Activated CD8-positive, alpha-beta T cell treated with anti-CD3 and anti-CD28 coated beads for 36 hours (primary cell): ENCODE results near the gene HJURP. TPM values are rescaled to one million over a fixed set of nuclear protein-coding genes. Genes with fewer than 3 reads are reported as not detected.
"Not testable (repeated sequence)": the region's sequence is repeated elsewhere in the genome, so short reads cannot be mapped to it uniquely, and the experiment has no call there.

Source experiments
- ATAC-seq: fragments of 200-7000 bp; cut with Tn5 transposase; one replicate; pipeline ENCODE4 v1.10.0; 2021; ENCODE audit warnings: mild to moderate bottlenecking, moderate library complexity
- CTCF ChIA-PET: fragments of 350-600 bp; sonication (Branson Sonifier 250); formaldehyde crosslinking; loops from one replicate; lab custom pipeline; 2021; ENCODE audit warnings: antibody characterized with exemption; lab: Charles Lee
- POLR2A ChIA-PET: fragments of 350-600 bp; sonication (Branson Sonifier 250); formaldehyde crosslinking; loops from one replicate; lab custom pipeline; 2021; ENCODE audit warnings: antibody characterized with exemption; lab: Charles Lee
- DNase-seq: peaks from one replicate; pipeline ENCODE4 v3.0.0-alpha.2; 2020
- H3K27ac Mint-ChIP-seq: one replicate; pipeline ENCODE4 v1.8.0; 2021; ENCODE audit warnings: mild to moderate bottlenecking, mixed read lengths
- H3K27me3 Mint-ChIP-seq: one replicate; pipeline ENCODE4 v1.8.0; 2021; ENCODE audit warnings: mixed read lengths
- H3K36me3 Mint-ChIP-seq: one replicate; pipeline ENCODE4 v1.8.0; 2021; ENCODE audit warnings: low read depth, mixed read lengths
- H3K4me1 Mint-ChIP-seq: one replicate; pipeline ENCODE4 v1.8.0; 2021; ENCODE audit warnings: low read depth, mixed read lengths
- H3K4me3 Mint-ChIP-seq: one replicate; pipeline ENCODE4 v1.8.0; 2021; ENCODE audit warnings: mild to moderate bottlenecking, moderate library complexity, mixed read lengths
- H3K9me3 Mint-ChIP-seq: one replicate; pipeline ENCODE4 v1.8.0; 2021; ENCODE audit warnings: mixed read lengths
- intact Hi-C: fragments of 100-400 bp; cut with micrococcal nuclease; formaldehyde crosslinking; loops from one replicate; pipeline ENCODE4 v1.10.0; 2022
- total RNA-seq, 2 experiments: library from RNA; stranded (reverse); gene quantifications; one replicate each; pipeline ENCODE4 v1.2.3, GENCODE V29; 2021
- TF ChIP-seq, protein P1 (sequence below): fragments of 200-600 bp; IDR thresholded peaks from one replicate; pipeline ENCODE4 v1.8.0; 2022; ENCODE audit warnings: antibody characterized with exemption, mild to moderate bottlenecking

Gene HJURP, protein sequence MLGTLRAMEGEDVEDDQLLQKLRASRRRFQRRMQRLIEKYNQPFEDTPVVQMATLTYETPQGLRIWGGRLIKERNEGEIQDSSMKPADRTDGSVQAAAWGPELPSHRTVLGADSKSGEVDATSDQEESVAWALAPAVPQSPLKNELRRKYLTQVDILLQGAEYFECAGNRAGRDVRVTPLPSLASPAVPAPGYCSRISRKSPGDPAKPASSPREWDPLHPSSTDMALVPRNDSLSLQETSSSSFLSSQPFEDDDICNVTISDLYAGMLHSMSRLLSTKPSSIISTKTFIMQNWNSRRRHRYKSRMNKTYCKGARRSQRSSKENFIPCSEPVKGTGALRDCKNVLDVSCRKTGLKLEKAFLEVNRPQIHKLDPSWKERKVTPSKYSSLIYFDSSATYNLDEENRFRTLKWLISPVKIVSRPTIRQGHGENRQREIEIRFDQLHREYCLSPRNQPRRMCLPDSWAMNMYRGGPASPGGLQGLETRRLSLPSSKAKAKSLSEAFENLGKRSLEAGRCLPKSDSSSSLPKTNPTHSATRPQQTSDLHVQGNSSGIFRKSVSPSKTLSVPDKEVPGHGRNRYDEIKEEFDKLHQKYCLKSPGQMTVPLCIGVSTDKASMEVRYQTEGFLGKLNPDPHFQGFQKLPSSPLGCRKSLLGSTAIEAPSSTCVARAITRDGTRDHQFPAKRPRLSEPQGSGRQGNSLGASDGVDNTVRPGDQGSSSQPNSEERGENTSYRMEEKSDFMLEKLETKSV
- 10 to 100 TPM; 79.8 to 83.6 TPM for total RNA-seq

DNA sequence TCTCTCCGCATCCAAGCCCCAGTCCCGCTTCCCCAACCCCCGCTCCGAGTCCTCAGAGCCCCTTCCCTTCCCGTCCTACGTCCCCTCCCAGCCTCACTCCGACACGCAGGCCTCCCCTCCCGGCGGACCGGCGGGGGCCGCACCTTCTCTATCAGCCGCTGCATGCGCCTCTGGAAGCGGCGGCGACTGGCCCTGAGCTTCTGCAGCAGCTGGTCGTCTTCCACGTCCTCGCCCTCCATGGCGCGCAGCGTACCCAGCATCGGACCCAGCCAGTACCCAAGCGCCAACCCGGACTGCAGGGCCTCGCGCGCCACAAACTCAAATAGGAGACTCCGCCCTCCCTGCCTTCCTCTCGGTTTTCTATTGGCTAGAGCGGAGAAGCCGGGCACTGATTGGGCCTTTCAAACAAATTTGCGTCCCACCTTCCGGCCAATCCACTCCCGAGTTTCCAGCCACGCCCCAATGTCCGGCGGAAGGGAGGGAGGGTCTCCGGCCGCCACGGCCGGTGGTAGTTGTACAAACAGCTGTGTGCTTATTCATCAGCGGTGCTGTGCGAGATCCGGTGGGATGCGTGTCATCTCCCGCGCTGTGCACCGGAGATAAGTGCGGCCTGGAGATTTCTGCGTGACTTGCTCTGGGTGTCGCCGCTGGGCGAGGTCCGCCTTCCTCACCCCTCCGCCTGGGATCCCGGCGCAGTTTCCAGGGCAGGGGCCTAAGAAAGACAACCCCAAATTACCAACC, at the start of gene HJURP:
HJURP (minus strand) TSS at position 295 of the 741 bp plus-strand sequence; CDS start at position 260, 35 bp downstream.
- peak; percentile 96 for ATAC-seq
- TF ChIP-seq, protein P1, sequence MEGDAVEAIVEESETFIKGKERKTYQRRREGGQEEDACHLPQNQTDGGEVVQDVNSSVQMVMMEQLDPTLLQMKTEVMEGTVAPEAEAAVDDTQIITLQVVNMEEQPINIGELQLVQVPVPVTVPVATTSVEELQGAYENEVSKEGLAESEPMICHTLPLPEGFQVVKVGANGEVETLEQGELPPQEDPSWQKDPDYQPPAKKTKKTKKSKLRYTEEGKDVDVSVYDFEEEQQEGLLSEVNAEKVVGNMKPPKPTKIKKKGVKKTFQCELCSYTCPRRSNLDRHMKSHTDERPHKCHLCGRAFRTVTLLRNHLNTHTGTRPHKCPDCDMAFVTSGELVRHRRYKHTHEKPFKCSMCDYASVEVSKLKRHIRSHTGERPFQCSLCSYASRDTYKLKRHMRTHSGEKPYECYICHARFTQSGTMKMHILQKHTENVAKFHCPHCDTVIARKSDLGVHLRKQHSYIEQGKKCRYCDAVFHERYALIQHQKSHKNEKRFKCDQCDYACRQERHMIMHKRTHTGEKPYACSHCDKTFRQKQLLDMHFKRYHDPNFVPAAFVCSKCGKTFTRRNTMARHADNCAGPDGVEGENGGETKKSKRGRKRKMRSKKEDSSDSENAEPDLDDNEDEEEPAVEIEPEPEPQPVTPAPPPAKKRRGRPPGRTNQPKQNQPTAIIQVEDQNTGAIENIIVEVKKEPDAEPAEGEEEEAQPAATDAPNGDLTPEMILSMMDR: no peak
- peaks cover 2% of the 10 kb centered on the region for H3K27me3 Mint-ChIP-seq
- CTCF ChIA-PET: no interaction called here
- POLR2A ChIA-PET: interaction anchor here (0.6 to 2.0 kb wide), 5 partner anchors 12 to 61 kb away, joined by 3 to 7 read pairs (median 3); no protein-coding TSS in a partner anchor
- DNase-seq: peak; percentile 96
- H3K27ac Mint-ChIP-seq: peak within 1 kb of the TSS; percentile 95
- peaks cover 27% of the 10 kb centered on the region for H3K4me1 Mint-ChIP-seq
- peaks cover 46% of the 10 kb centered on the region for H3K36me3 Mint-ChIP-seq
- no peaks in the 10 kb centered on the region for H3K9me3 Mint-ChIP-seq
- intact Hi-C loops: no loop called here
- peak within 1 kb of the TSS; percentile 100 for H3K4me3 Mint-ChIP-seq

DNA sequence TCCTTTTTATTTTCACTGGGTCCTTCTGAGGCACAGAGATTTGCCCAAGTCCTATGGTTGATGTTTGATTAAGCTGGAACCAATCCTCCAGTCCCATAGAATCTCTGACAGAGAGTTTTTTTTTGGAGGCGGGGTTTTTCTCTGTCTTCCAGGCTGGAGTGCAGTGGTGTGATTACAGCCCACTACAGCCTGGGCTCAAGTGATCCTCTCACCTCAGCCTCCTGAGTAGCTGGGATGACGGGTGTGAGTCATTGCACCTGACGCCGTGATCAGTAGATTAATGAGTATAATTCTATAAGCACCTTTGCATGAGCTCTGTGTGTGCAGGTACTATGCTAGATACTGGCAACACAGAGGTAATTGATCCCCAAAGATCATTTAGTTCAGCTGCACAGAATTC, 47.5 kb upstream of the HJURP start:
- Mint-ChIP-seq H3K9me3 (no peaks in the 10 kb centered on the region), H3K4me3 (no peak overlapping the region), H3K27me3 (peaks cover 11% of the 10 kb centered on the region), H3K27ac (no peak overlapping the region), H3K36me3 (no peaks in the 10 kb centered on the region), H3K4me1 (peaks cover 9% of the 10 kb centered on the region)
- TF ChIP-seq, protein P1: no peak
- intact Hi-C loops: no loop called here
- DNase-seq (no peak), ATAC-seq (no peak)
- ChIA-PET CTCF (no interaction called here), POLR2A (interaction anchor here (1.2 kb wide), 1 partner anchor 15 kb away, joined by 4 read pairs; the partner anchor contains the start of gene TRPM8)

DNA sequence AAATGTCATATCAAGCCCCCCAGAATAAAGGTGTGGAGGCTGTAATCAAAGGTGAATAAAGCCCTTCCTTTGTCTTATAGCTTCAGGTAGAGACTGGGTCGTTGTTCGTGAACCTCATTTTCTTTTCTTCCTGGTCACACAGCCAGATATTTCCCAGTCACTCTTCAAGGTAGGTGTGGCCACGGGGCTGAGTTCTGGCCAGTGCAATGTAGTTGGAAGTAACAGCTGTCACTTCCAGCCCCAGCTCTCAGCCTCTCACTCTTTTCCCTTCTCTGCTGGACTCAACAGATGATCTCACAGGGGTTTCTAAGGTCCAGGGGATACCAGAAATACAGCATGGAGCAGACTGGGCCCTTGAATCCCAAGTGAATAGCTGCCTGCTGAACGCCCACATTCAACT, 47.0 kb upstream of the HJURP start:
- DNase-seq (no peak), ATAC-seq (no peak)
- Mint-ChIP-seq H3K27me3 (peaks cover 11% of the 10 kb centered on the region), H3K27ac (no peak overlapping the region), H3K36me3 (no peaks in the 10 kb centered on the region), H3K4me3 (no peak overlapping the region), H3K9me3 (no peaks in the 10 kb centered on the region), H3K4me1 (peaks cover 9% of the 10 kb centered on the region)
- POLR2A ChIA-PET: interaction anchor here (1.2 kb wide), 1 partner anchor 16 kb away, joined by 4 read pairs; the partner anchor contains the start of gene TRPM8
- CTCF ChIA-PET: no interaction called here
- intact Hi-C loops: no loop called here
- TF ChIP-seq, protein P1: no peak

DNA sequence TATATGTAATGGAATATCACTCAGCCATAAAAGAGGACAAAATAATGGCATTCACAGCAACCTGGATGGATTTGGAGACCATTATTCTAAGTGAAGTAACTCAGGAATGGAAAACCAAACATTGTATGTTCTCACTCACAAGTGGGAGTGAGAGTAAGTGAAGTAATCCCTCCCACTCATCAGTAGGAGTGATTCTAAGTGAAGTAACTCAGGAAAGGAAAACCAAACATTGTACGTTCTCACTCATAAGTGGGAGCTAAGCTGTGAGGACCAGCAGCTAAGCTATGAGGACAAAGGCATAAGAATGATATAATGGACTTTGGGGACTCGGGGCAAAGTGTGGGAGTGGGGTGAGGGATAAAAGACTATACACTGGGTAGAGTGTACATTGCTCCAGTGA, 41.9 kb upstream of the HJURP start:
- H3K27me3 Mint-ChIP-seq: peaks cover 11% of the 10 kb centered on the region
- CTCF ChIA-PET, DNase-seq, POLR2A ChIA-PET, H3K4me3 Mint-ChIP-seq, H3K4me1 Mint-ChIP-seq, H3K9me3 Mint-ChIP-seq, H3K27ac Mint-ChIP-seq, ATAC-seq, intact Hi-C loops, H3K36me3 Mint-ChIP-seq: not testable (repeated sequence)

DNA sequence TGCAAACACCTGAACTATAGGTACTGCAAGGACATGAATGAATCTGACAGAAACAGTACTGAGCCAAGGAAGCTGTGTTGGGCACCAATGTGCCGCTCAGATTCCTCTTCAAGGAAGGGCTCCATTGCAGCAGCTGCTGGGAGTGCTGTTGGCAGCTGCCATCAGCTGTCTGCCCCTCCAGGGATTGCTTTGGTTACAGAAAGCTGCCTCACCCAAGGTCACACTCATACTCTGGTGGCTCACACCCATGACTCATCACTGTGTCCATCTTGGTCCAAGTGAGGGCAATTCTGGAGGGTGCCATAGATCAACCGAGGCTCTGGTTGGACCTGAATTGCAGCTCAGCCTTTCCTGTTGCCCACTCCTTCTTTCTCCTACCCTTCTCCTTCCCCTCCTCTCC, 38.5 kb upstream of the HJURP start:
- TF ChIP-seq, protein P1: no peak
- no peak overlapping the region for H3K27ac Mint-ChIP-seq
- intact Hi-C loops: no loop called here
- no peak for ATAC-seq
- no peak overlapping the region for H3K4me3 Mint-ChIP-seq
- no peaks in the 10 kb centered on the region for H3K4me1 Mint-ChIP-seq
- no peaks in the 10 kb centered on the region for H3K36me3 Mint-ChIP-seq
- CTCF ChIA-PET: no interaction called here
- POLR2A ChIA-PET: no interaction called here
- no peak for DNase-seq
- no peaks in the 10 kb centered on the region for H3K9me3 Mint-ChIP-seq
- peaks cover 20% of the 10 kb centered on the region for H3K27me3 Mint-ChIP-seq
